NCI-H748 (cell line): ENCODE data around the gene ARHGAP26.

ENCODE experiments used
- DNase-seq: peaks from one replicate; lab custom pipeline; 2025; ENCODE audit not compliant: unreplicated experiment; lab: John Stamatoyannopoulos, UW

ARHGAP26 gene

GRCh38 chr5:142783601-142784341, 13.6 kb downstream of the ARHGAP26 start:
- DNase-seq: no peak

- no peak for DNase-seq
These were observed 14.3 kb downstream of the ARHGAP26 start for GRCh38 chr5:142784401-142784955.

- no peak for DNase-seq
These were observed 15.0 kb downstream of the ARHGAP26 start for GRCh38 chr5:142785206-142785605.

GRCh38 chr5:142789206-142789605, 19.0 kb downstream of the ARHGAP26 start:
- DNase-seq: no peak

- DNase-seq: no peak
These were observed 22.1 kb downstream of the ARHGAP26 start for GRCh38 chr5:142792012-142792864.

GRCh38 chr5:142792865-142793232, 22.7 kb downstream of the ARHGAP26 start:
- no peak for DNase-seq

- no peak for DNase-seq
These were observed 24.4 kb downstream of the ARHGAP26 start for GRCh38 chr5:142794537-142794936.

- no peak for DNase-seq
These were observed 25.1 kb downstream of the ARHGAP26 start for GRCh38 chr5:142795251-142795650.

- no peak for DNase-seq
These were observed 26.4 kb downstream of the ARHGAP26 start for GRCh38 chr5:142796492-142797109.

- no peak for DNase-seq
These were observed 27.2 kb downstream of the ARHGAP26 start for GRCh38 chr5:142797420-142797819.

GRCh38 chr5:142798099-142798770, 28.1 kb downstream of the ARHGAP26 start:
- DNase-seq: no peak

- DNase-seq: no peak
These were observed 30.8 kb downstream of the ARHGAP26 start for GRCh38 chr5:142800776-142801494.

GRCh38 chr5:142801495-142801871, 31.3 kb downstream of the ARHGAP26 start:
- no peak for DNase-seq

GRCh38 chr5:142803428-142804125, 33.4 kb downstream of the ARHGAP26 start:
- no peak for DNase-seq

GRCh38 chr5:142805339-142805738, 35.2 kb downstream of the ARHGAP26 start:
- no peak for DNase-seq

GRCh38 chr5:142806841-142807267, 36.7 kb downstream of the ARHGAP26 start:
- DNase-seq: peak; percentile 22

- no peak for DNase-seq
These were observed 37.3 kb downstream of the ARHGAP26 start for GRCh38 chr5:142807372-142807911.

- no peak for DNase-seq
These were observed 38.9 kb downstream of the ARHGAP26 start for GRCh38 chr5:142808878-142809598.

GRCh38 chr5:142810081-142810480, 39.9 kb downstream of the ARHGAP26 start:
- DNase-seq: no peak
